ENCODE measurements around the gene FIGNL1.

FIGNL1 gene

GRCh38 chr7:50397320-50397970 is 52.7 kb downstream of the FIGNL1 start:
- no peak for DNase-seq (ENCODE audit: low spot score)

- DNase-seq (ENCODE audit: low spot score), result no peak
These were observed 53.3 kb downstream of the FIGNL1 start for GRCh38 chr7:50396856-50397255.

- DNase-seq (ENCODE audit: low spot score), result no peak
These were observed 55.8 kb downstream of the FIGNL1 start for GRCh38 chr7:50394315-50394714.

All from kidney capillary endothelial cell (primary cell).